NCI-H345 treated with DMSO at 0.1 percent for 48 hours (cell line): Measurements from ENCODE around the gene ENPP7.

Experiments used
- DNase-seq: peaks from one replicate; lab custom pipeline; 2025; ENCODE audit not compliant: unreplicated experiment; lab: John Stamatoyannopoulos, UW

Gene ENPP7

GRCh38 chr17:79730437-79730768, 340 bp upstream of the ENPP7 start:
- no peak for DNase-seq

GRCh38 chr17:79732254-79732653, 1.5 kb downstream of the ENPP7 start:
- DNase-seq = no peak

- no peak for DNase-seq
These were observed 2.3 kb downstream of the ENPP7 start for GRCh38 chr17:79732804-79733691.

GRCh38 chr17:79733692-79734070, 2.9 kb downstream of the ENPP7 start:
- DNase-seq = no peak

- DNase-seq = no peak
These were observed 4.4 kb downstream of the ENPP7 start for GRCh38 chr17:79735096-79735495.

- no peak for DNase-seq
These were observed 6.5 kb downstream of the ENPP7 start for GRCh38 chr17:79737046-79737921.

GRCh38 chr17:79737922-79738578, 7.3 kb downstream of the ENPP7 start:
- DNase-seq = no peak

GRCh38 chr17:79738643-79739042, 7.9 kb downstream of the ENPP7 start:
- DNase-seq = no peak

GRCh38 chr17:79739148-79740062, 8.7 kb downstream of the ENPP7 start:
- no peak for DNase-seq

- no peak for DNase-seq
These were observed 9.7 kb downstream of the ENPP7 start for GRCh38 chr17:79740413-79740812.

GRCh38 chr17:79741401-79741750, 10.6 kb downstream of the ENPP7 start:
- no peak for DNase-seq

GRCh38 chr17:79741751-79742588, 11.2 kb downstream of the ENPP7 start:
- peak; percentile 81 for DNase-seq

- DNase-seq = no peak
These were observed 11.8 kb downstream of the ENPP7 start for GRCh38 chr17:79742589-79742918.

GRCh38 chr17:79742951-79743476, 12.3 kb downstream of the ENPP7 start:
- DNase-seq = no peak

GRCh38 chr17:79743614-79744013, 12.9 kb downstream of the ENPP7 start:
- DNase-seq = no peak

- DNase-seq = no peak
These were observed 14.9 kb downstream of the ENPP7 start for GRCh38 chr17:79745641-79746105.

- DNase-seq = no peak
These were observed 16.3 kb downstream of the ENPP7 start for GRCh38 chr17:79746889-79747507.

GRCh38 chr17:79747508-79748294, 17.0 kb downstream of the ENPP7 start:
- DNase-seq = no peak
